Measurements from ENCODE around the gene FRAT2. TPM values are rescaled to one million over a fixed set of nuclear protein-coding genes. Genes with fewer than 3 reads are reported as not detected.
"Not testable (repeated sequence)": the region's sequence is repeated elsewhere in the genome, so short reads cannot be mapped to it uniquely, and the experiment has no call there.

The FRAT2 gene
- total RNA-seq, 2 experiments from 2014 or later: 5.1 to 5.3 TPM

DNA sequence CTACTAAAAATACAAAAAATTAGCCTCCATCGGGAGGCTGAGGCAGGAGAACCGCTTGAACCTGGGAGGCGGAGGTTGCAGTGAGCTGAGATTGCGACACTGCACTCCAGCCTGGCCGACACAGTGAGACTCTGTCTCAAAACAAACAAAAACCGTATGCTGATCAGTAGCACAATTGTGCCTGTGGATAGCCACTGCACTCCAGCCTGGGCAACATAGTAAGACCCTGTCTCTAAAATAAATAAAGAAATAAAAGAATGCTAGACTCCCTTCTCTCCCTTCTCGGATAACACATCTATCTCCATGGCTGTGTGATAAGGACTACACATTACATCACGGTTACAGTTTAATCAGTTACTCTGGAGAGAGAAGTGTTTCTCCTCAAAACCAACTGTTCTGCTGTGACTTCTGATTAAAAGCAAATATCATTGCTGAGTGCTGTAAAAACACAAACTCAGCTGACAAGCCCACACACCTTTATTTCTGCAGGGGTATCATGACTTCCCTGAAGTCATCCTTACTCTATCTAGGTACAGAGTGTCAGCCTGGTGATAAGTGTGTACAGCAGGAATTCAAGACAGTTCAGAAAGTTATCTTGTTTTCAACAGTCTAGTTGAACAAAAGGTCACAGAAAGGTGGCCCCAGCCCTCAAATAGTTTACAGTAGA is 36.8 kb downstream of the FRAT2 start:
- POLR2A ChIA-PET: no interaction called here
- no peak for DNase-seq
- Mint-ChIP-seq H3K36me3 (no peaks in the 10 kb centered on the region), H3K27ac (no peak overlapping the region), H3K9me3 (no peaks in the 10 kb centered on the region), H3K27me3 (peaks cover 1% of the 10 kb centered on the region), H3K4me1 (ENCODE audit: low read depth) (peaks cover 2% of the 10 kb centered on the region), H3K4me3 (no peak overlapping the region)
- CTCF ChIA-PET: no interaction called here
- intact Hi-C loops (cut with micrococcal nuclease): loop anchor here (10.0 kb wide), 1 partner anchor 337 kb away; the partner anchor contains the start of gene MORN4

- Mint-ChIP-seq H3K36me3 (peaks cover 3% of the 10 kb centered on the region), H3K4me1 (ENCODE audit: low read depth) (peaks cover 21% of the 10 kb centered on the region), H3K9me3 (no peaks in the 10 kb centered on the region), H3K4me3 (peak overlapping the region; percentile 94), H3K27me3 (no peaks in the 10 kb centered on the region), H3K27ac (peak overlapping the region; percentile 87)
- intact Hi-C loops (cut with micrococcal nuclease): loop anchor here (1.0 to 10.0 kb wide), 6 partner anchors 26 to 839 kb away; partner anchors contain the start of genes FRAT1, FRAT2, MORN4 and R3HCC1L
- no peak for DNase-seq
- ChIA-PET CTCF (interaction anchor here (2.5 kb wide), 1 partner anchor 27 kb away, joined by 5 read pairs; the partner anchor contains the start of gene FRAT1), POLR2A (no interaction called here)
Observed at GRCh38 chr10:97292862-97293198, 41.7 kb downstream of the FRAT2 start.

DNA sequence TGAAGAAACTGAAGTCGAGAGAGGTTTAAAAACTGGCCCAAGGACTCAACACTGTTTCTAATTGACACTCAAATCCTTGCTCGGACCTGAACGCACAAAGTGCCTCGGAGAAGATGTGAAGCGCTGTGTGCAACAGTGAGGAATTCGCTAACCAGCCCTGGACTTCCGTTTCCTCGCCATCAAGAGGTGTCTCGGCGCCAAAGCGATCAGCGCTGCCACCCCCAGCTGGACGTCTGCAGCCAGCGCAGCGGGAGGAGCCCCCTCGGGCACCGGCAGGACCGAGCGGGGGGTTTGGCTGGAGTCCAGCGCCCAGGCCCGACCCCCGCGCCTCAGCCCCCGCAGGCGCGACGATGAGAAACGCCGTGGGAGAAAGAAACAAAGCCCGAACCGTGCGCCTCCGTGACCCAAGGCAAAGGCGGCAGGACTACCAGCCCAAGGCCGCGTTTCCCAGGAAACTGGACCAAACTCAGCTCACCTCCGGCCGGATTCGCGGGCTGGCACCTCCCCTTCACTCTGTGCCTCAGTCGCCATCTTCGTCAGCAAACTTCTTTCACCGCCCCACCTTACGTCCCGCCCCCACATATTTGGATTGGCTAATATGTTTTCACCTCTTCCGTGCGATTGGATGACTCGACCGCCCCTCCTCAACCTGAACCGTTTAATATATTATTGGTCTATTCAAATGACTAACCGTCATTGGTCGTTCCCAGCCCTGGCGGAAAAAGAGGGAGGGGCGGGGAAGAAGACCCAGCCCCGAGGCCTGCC is 42.2 kb downstream of the FRAT2 start, which contains the start of gene ARHGAP19:
Gene ARHGAP19 (minus strand): TSS at position 541 of the 765 bp plus-strand sequence. CDS start 10 bp downstream, at position 531.
- Mint-ChIP-seq H3K9me3 (no peaks in the 10 kb centered on the region), H3K4me3 (peak within 1 kb of the TSS; percentile 94), H3K4me1 (ENCODE audit: low read depth) (peaks cover 21% of the 10 kb centered on the region), H3K27ac (peak within 1 kb of the TSS; percentile 87), H3K27me3 (no peaks in the 10 kb centered on the region), H3K36me3 (peaks cover 3% of the 10 kb centered on the region)
- DNase-seq: peak; percentile 97
- intact Hi-C loops (cut with micrococcal nuclease): loop anchor here (1.0 to 10.0 kb wide), 6 partner anchors 27 to 840 kb away; partner anchors contain the start of genes FRAT1, FRAT2, MORN4 and R3HCC1L
- POLR2A ChIA-PET: interaction anchor here (1.0 to 1.1 kb wide), 2 partner anchors 13 to 109 kb away, joined by 3 read pairs; partner anchors contain the start of gene RRP12
- CTCF ChIA-PET: interaction anchor here (0.6 to 2.5 kb wide), 5 partner anchors 27 to 116 kb away, joined by 3 to 5 read pairs (median 3); partner anchors contain the start of gene FRAT1

DNA sequence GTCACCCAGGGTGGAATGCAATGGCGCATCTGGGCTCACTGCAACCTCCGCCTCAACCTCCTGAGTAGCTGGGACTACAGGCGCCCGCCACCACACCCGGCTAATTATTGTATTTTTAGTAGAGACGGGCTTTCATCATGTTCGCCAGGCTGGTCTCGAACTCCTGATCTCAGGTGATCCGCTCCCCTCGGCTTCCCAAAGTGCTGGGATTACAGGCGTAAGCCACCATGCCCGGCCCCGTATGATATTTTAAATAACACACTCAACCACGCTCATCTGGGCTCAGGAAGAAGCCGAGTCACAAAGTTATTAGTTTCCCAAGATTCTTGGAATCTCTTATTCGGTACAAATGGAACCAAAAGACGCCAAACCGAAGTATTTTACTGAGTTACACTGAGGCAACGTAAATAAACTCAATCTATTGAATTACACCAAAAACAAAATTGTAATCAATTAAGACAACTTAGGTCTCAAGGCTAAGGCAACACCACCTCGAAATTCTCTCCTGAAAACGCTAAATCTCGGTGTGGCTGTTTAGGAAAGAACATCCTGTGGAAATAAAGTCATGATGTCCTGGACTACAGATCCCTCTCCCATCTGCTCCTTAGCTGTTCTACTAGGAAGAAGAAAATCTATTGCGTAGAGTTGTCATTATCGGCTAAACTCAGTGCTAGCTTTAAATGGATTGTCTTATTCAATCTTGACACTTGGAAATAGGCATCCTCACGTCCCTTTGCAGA is 43.0 kb downstream of the FRAT2 start:
- Mint-ChIP-seq H3K36me3 (peaks cover 5% of the 10 kb centered on the region), H3K4me1 (ENCODE audit: low read depth) (peaks cover 21% of the 10 kb centered on the region), H3K9me3 (no peaks in the 10 kb centered on the region), H3K4me3 (peak overlapping the region; percentile 94), H3K27me3 (no peaks in the 10 kb centered on the region), H3K27ac (peak overlapping the region; percentile 87)
- intact Hi-C loops (cut with micrococcal nuclease): loop anchor here (1.0 to 10.0 kb wide), 6 partner anchors 28 to 841 kb away; partner anchors contain the start of genes FRAT1, FRAT2, MORN4 and R3HCC1L
- CTCF ChIA-PET: interaction anchor here (0.6 to 1.4 kb wide), 6 partner anchors 12 to 219 kb away, joined by 3 to 4 read pairs (median 3); no protein-coding TSS in a partner anchor
- DNase-seq: no peak
- POLR2A ChIA-PET: interaction anchor here (1.0 to 1.1 kb wide), 2 partner anchors 12 to 110 kb away, joined by 3 read pairs; partner anchors contain the start of gene RRP12

GRCh38 chr10:97290576-97291356 is 43.8 kb downstream of the FRAT2 start:
- Mint-ChIP-seq H3K4me3 (peak overlapping the region; percentile 94), H3K4me1 (ENCODE audit: low read depth) (peaks cover 21% of the 10 kb centered on the region)
- intact Hi-C loops (cut with micrococcal nuclease): loop anchor here (5.0 to 10.0 kb wide), 2 partner anchors 344 to 842 kb away; partner anchors contain the start of genes MORN4 and R3HCC1L
- H3K9me3 Mint-ChIP-seq, H3K27me3 Mint-ChIP-seq, POLR2A ChIA-PET, DNase-seq, H3K36me3 Mint-ChIP-seq, H3K27ac Mint-ChIP-seq: not testable (repeated sequence)
- CTCF ChIA-PET: interaction anchor here (0.9 to 1.4 kb wide), 3 partner anchors 9 to 218 kb away, joined by 3 to 5 read pairs (median 4); no protein-coding TSS in a partner anchor

DNA sequence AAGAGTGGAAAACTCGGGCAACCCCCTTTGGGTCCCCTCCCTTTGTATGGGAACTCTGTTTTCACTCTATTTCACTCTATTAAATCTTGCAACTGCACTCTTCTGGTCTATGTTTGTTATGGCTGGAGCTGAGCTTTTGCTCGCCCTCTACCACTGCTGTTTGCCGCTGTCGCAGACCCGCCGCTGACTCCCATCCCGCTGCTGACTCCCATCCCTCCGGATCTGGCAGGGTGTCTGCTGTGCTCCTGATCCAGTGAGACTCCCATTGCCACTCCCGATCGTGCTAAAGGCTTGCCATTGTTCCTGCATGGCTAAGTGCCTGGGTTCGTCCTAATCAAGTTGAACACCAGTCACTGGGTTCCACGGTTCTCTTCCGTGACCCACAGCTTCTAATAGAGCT is 44.5 kb downstream of the FRAT2 start:
- CTCF ChIA-PET: interaction anchor here (1.1 to 1.4 kb wide), 3 partner anchors 8 to 11 kb away, joined by 4 to 5 read pairs (median 4); no protein-coding TSS in a partner anchor
- H3K4me3 Mint-ChIP-seq, POLR2A ChIA-PET: not testable (repeated sequence)

More for the DNA sequence above, 44.5 kb downstream of the FRAT2 start:
- intact Hi-C loops (cut with micrococcal nuclease): loop anchor here (5.0 to 10.0 kb wide), 2 partner anchors 345 to 842 kb away; partner anchors contain the start of genes MORN4 and R3HCC1L
- not testable (repeated sequence) for H3K9me3 Mint-ChIP-seq, DNase-seq, H3K27me3 Mint-ChIP-seq, H3K36me3 Mint-ChIP-seq, H3K27ac Mint-ChIP-seq
- H3K4me1 Mint-ChIP-seq (ENCODE audit: low read depth): peaks cover 21% of the 10 kb centered on the region

Other genes with a start within 250 kb of the FRAT2 start
- gene SLIT1, start 148.8 kb downstream of the FRAT2 start, total RNA-seq: under 1 TPM; 0.63 to 0.71 TPM
- gene ARHGAP19, start 42.1 kb downstream of the FRAT2 start, total RNA-seq: 10 to 100 TPM; 53.2 to 54.2 TPM
- gene FRAT1, start 15.5 kb downstream of the FRAT2 start, total RNA-seq: 1 to 10 TPM; 2.1 TPM
- gene RRP12, start 66.6 kb upstream of the FRAT2 start, total RNA-seq: 10 to 100 TPM; 40.4 to 41.8 TPM
- 1,000 to 10,000 TPM; 1,430 to 1,457 TPM for gene PGAM1, start 91.5 kb upstream of the FRAT2 start, total RNA-seq
- gene EXOSC1, start 111.3 kb upstream of the FRAT2 start, total RNA-seq: 10 to 100 TPM; 69.0 to 75.1 TPM
- 10 to 100 TPM; 42.5 to 43.6 TPM for gene ZDHHC16, start 111.4 kb upstream of the FRAT2 start, total RNA-seq
- gene MMS19, start 163.7 kb upstream of the FRAT2 start, total RNA-seq: 10 to 100 TPM; 84.7 to 86.8 TPM
- gene UBTD1, start 164.2 kb upstream of the FRAT2 start, total RNA-seq: 1 to 10 TPM; 1.6 to 2.6 TPM
- not detected for gene ANKRD2, start 238.1 kb upstream of the FRAT2 start, total RNA-seq
- gene HOGA1, start 249.7 kb upstream of the FRAT2 start, total RNA-seq: not detected

Measured in activated CD4-positive, alpha-beta memory T cell treated with anti-CD3 and anti-CD28 coated beads for 36 hours (primary cell).